Endothelial cell (in vitro differentiated cells): ENCODE data around the gene LRRC41. TPM values are rescaled to one million over a fixed set of nuclear protein-coding genes. Genes with fewer than 3 reads are reported as not detected.
A peak's percentile ranks its signal among the peaks of the same experiment; 100 is the strongest.

Experiments used
- DNase-seq: peaks from one replicate; pipeline ENCODE4 v3.0.0; 2021; ENCODE audit warnings: low spot score
- H3K27ac Mint-ChIP-seq: one replicate; pipeline ENCODE4 v1.8.0; 2021; ENCODE audit warnings: mixed read lengths, inconsistent platforms; ENCODE audit not compliant: unreplicated experiment
- H3K27me3 Mint-ChIP-seq: one replicate; pipeline ENCODE4 v1.8.0; 2021; ENCODE audit warnings: mild to moderate bottlenecking, moderate library complexity, mixed read lengths, inconsistent platforms; ENCODE audit not compliant: unreplicated experiment
- H3K36me3 Mint-ChIP-seq: one replicate; pipeline ENCODE4 v1.8.0; 2021; ENCODE audit warnings: mild to moderate bottlenecking, low read depth, mixed read lengths, inconsistent platforms; ENCODE audit not compliant: unreplicated experiment
- H3K4me1 Mint-ChIP-seq: one replicate; pipeline ENCODE4 v1.8.0; 2021; ENCODE audit warnings: mild to moderate bottlenecking, mixed read lengths, inconsistent platforms; ENCODE audit not compliant: unreplicated experiment
- H3K4me3 Mint-ChIP-seq: one replicate; pipeline ENCODE4 v1.8.0; 2021; ENCODE audit warnings: mild to moderate bottlenecking, mixed read lengths, inconsistent platforms; ENCODE audit not compliant: unreplicated experiment
- H3K9me3 Mint-ChIP-seq: one replicate; pipeline ENCODE4 v1.8.0; 2021; ENCODE audit warnings: mixed read lengths, inconsistent platforms; ENCODE audit not compliant: unreplicated experiment
- long read RNA-seq: library from polyadenylated mRNA; unstranded; transcript quantifications from one replicate; pipeline ENCODE4 v2.0.0, GENCODE V29; 2020; ENCODE audit not compliant: unreplicated experiment
- total RNA-seq: library from RNA; stranded (reverse); fragmentation: NEBNext Ultra II Directional; extraction: Animal tissue kit (Norgen Biotek cat#: 25700); gene quantifications from one replicate; pipeline ENCODE4 v1.2.1, GENCODE V29; 2021; ENCODE audit not compliant: unreplicated experiment
- TF ChIP-seq, protein P1 (sequence below): fragments of 200-600 bp; sonication (generic); IDR thresholded peaks from one replicate; pipeline ENCODE4 v1.5.0; 2021; ENCODE audit warnings: antibody characterized with exemption; ENCODE audit not compliant: unreplicated experiment

Gene LRRC41
- 73.5 TPM for total RNA-seq
- long read RNA-seq, full-length matches to known transcripts: 58 of 73 reads
- long read RNA-seq, partial matches to known transcripts: 10 of 73 reads
- long read RNA-seq, other reads (novel, unspliced or antisense): 5 of 73 reads

DNA sequence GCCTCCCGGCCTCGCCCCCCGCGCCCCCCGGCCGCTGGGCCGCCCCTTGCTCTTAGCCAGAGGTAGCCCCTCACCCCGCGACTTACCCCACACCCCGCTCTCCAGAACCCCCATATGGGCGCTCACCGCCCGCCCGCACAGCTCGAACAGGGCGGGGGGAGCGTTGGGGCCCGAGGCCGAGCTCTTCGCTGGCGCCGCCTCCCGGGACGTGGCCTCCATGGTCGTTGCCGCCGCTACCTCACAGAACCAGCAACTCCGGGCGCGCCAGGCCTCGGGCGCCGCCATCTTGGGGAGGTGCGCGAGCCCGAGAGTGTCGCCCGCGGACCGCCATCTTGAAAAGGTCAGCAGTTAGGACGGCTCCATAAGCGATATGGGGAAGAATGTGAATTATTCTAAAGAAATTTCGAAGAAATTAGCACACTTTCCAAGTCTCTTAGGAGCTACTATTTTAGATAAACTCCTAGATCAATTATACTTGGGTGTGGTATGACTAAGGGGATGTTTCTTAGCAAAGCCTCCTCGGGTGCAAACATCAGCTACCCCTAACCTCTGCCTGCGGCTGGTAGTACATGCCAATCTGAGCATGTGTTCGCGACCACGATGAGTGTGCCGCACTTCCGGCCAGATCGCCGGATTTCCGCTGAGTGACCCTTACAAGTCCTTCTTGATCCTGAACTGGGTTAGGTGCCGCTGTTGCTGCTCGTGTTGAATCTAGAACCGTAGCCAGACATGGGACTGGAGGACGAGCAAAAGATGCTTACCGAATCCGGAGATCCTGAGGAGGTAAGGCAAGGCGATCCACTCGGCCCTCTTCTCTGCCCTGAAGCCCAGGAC is at the start of gene LRRC41, which contains the start of gene UQCRH:
LRRC41 (minus strand) TSS at position 579 of the 834 bp plus-strand sequence; CDS start at position 285, 294 bp downstream.
UQCRH (plus strand) TSS at position 661 of the 834 bp plus-strand sequence; CDS start at position 730, 69 bp downstream.
- TF ChIP-seq, protein P1, sequence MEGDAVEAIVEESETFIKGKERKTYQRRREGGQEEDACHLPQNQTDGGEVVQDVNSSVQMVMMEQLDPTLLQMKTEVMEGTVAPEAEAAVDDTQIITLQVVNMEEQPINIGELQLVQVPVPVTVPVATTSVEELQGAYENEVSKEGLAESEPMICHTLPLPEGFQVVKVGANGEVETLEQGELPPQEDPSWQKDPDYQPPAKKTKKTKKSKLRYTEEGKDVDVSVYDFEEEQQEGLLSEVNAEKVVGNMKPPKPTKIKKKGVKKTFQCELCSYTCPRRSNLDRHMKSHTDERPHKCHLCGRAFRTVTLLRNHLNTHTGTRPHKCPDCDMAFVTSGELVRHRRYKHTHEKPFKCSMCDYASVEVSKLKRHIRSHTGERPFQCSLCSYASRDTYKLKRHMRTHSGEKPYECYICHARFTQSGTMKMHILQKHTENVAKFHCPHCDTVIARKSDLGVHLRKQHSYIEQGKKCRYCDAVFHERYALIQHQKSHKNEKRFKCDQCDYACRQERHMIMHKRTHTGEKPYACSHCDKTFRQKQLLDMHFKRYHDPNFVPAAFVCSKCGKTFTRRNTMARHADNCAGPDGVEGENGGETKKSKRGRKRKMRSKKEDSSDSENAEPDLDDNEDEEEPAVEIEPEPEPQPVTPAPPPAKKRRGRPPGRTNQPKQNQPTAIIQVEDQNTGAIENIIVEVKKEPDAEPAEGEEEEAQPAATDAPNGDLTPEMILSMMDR: no peak
- H3K27ac Mint-ChIP-seq: peak within 1 kb of the TSS; percentile 99
- H3K9me3 Mint-ChIP-seq: no peaks in the 10 kb centered on the region
- H3K27me3 Mint-ChIP-seq: peaks cover 14% of the 10 kb centered on the region
- peaks cover 11% of the 10 kb centered on the region for H3K36me3 Mint-ChIP-seq
- peaks cover 32% of the 10 kb centered on the region for H3K4me1 Mint-ChIP-seq
- DNase-seq: peak; percentile 91
- H3K4me3 Mint-ChIP-seq: peak within 1 kb of the TSS; percentile 99

GRCh38 chr1:46352363-46352762 is 48.9 kb upstream of the LRRC41 start:
- no peaks in the 10 kb centered on the region for H3K27me3 Mint-ChIP-seq
- no peak for DNase-seq
- peaks cover 33% of the 10 kb centered on the region for H3K36me3 Mint-ChIP-seq
- no peaks in the 10 kb centered on the region for H3K9me3 Mint-ChIP-seq
- no peaks in the 10 kb centered on the region for H3K4me1 Mint-ChIP-seq
- TF ChIP-seq, protein P1: no peak
- no peak overlapping the region for H3K27ac Mint-ChIP-seq
- H3K4me3 Mint-ChIP-seq: no peak overlapping the region

DNA sequence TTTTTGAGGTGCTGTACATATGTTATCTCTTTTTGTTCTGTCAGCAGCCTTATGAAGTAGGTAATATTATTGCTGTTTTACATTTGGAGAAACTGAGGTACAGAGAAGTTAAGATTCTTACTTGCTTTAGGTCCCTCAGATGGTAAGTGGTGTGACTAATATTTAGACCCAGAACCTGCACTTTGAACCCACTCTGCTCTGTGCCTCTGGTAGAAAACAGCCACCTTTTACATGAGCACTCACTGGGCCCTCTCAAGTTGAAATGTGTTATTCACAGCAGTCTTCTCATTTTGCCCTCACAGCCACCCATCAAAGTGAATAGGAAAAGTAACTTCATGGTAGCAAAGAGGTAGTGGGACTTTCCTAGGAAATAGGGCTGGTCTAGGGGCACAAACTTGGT is 41.9 kb upstream of the LRRC41 start:
- no peak for DNase-seq
- H3K27me3 Mint-ChIP-seq: peaks cover 17% of the 10 kb centered on the region
- peaks cover 26% of the 10 kb centered on the region for H3K4me1 Mint-ChIP-seq
- TF ChIP-seq, protein P1: no peak
- peaks cover 57% of the 10 kb centered on the region for H3K36me3 Mint-ChIP-seq
- no peaks in the 10 kb centered on the region for H3K9me3 Mint-ChIP-seq
- no peak overlapping the region for H3K27ac Mint-ChIP-seq
- H3K4me3 Mint-ChIP-seq: no peak overlapping the region

- H3K4me1 Mint-ChIP-seq: peaks cover 29% of the 10 kb centered on the region
- H3K27ac Mint-ChIP-seq: no peak overlapping the region
- peak overlapping the region; percentile 67 for H3K4me3 Mint-ChIP-seq
- no peak for DNase-seq
- peaks cover 19% of the 10 kb centered on the region for H3K27me3 Mint-ChIP-seq
- TF ChIP-seq, protein P1: no peak
- no peaks in the 10 kb centered on the region for H3K9me3 Mint-ChIP-seq
- peaks cover 54% of the 10 kb centered on the region for H3K36me3 Mint-ChIP-seq
Observed at GRCh38 chr1:46344481-46344880, 41.1 kb upstream of the LRRC41 start.

DNA sequence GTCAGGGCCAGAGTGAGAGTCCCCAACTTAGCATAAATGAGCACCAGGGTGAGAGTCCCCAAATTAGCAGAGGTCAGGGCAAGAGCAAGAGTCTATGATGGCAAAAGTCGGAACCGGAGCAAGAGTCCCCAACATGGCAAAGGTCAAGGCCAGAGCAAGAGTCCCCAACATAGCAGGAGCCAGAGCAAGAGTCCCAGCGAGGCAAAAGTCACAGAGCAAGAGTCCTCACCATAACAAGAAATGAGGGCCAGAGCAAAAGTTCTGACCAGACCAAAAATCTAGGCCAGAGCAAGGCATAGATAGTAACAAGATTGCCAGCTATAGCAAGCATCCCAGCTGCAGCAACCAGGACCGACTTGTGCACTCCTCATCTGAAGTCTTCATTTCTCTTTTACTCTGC is 40.3 kb upstream of the LRRC41 start:
- Mint-ChIP-seq H3K9me3 (no peaks in the 10 kb centered on the region), H3K27ac (no peak overlapping the region), H3K27me3 (peaks cover 19% of the 10 kb centered on the region), H3K4me3 (peak overlapping the region; percentile 68), H3K4me1 (peaks cover 30% of the 10 kb centered on the region), H3K36me3 (peaks cover 52% of the 10 kb centered on the region)
- DNase-seq: no peak
- TF ChIP-seq, protein P1: no peak
